Measurements from ENCODE around the gene KLHL1.

The KLHL1 gene

DNA sequence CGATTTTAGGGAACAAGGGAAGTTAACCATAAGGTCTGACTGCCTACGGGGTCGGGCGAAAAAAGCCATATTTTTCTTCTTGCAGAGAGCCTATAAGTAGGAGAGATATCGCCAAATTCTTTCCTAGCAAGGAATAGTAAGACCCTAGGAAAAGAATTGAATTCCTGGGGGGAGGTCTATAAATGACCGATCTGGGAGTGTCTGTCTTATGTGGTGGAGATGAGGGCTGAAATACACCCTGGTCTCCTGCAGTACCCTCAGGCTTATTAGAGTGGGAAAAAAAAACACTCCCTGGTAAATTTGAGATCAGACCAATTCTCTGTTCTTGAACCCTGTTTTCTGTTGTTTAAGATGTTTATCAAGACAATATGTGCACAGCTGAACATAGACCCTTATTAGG lies 448.1 kb downstream of the KLHL1 start:
- no peak for DNase-seq

DNA sequence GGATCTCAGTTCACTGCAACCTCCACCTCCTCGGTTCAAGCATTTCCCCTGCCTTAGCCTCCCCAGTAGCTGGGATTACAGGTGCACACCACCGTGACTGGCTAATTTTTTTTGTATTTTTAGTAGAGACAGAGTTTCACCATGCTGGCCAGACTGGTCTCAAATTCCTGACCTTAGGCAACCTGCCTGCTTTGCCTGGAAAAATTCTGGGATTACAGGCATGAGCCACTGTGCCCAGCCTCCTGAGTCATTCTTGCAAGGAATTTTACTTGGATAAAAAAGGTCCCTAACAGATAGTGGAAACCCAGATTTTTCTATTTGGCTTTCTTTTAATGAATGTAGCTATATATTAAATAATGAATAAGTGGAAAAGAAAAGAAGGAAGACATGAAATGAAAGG lies 450.6 kb downstream of the KLHL1 start:
- no peak for DNase-seq

DNA sequence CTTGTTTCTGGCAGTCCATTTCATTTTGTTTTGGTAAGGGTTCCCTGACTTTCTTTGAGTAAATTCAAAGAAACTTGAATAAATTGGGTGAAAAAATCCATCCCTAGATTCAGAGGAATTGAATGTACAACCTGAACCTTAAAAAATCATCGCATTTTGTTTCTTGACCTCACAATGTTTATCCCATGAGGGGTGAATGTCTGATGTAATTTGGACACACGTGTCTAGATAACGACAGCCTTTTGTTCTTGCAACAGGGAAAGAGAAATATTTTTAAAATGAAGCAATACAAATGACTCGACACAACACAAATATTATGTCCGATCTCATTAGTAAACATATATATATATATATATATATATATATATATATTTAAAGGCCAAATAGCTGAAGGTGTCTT lies 453.9 kb downstream of the KLHL1 start:
- no peak for DNase-seq

Data from CD4-positive, alpha-beta T cell treated with Interferon alpha-2 for 1 hour (primary cell).